CD4-positive, alpha-beta memory T cell (primary cell): Measurements from ENCODE around the gene TENM3. TPM values are rescaled to one million over a fixed set of nuclear protein-coding genes. Genes with fewer than 3 reads are reported as not detected.

Experiments used
- CTCF ChIA-PET: fragments of 350-600 bp; sonication (Branson Sonifier 250); formaldehyde crosslinking; loops from one replicate; lab custom pipeline; 2021; ENCODE audit warnings: inconsistent platforms; ENCODE audit not compliant: partially characterized antibody; lab: Charles Lee
- POLR2A ChIA-PET: fragments of 350-600 bp; sonication (Branson Sonifier 250); formaldehyde crosslinking; loops from one replicate; lab custom pipeline; 2021; ENCODE audit not compliant: partially characterized antibody; lab: Charles Lee
- DNase-seq, 5 donors: peaks; one replicate each; pipeline versions ENCODE4 v3.0.0 to v3.0.0-alpha.2; 2020 to 2022; ENCODE audit warnings: mixed read lengths in 1 of 5
- H3K27ac ChIP-seq: one replicate; pipeline ENCODE4 v1.7.0; 2013; ENCODE audit warnings: low read depth, low read length
- H3K27me3 ChIP-seq: 2 replicates; pipeline ENCODE4 v1.7.0; 2013; ENCODE audit warnings: mild to moderate bottlenecking, low read length, moderate library complexity; ENCODE audit not compliant: insufficient read depth
- H3K36me3 ChIP-seq: 2 replicates; pipeline ENCODE4 v1.7.0; 2013; ENCODE audit warnings: mild to moderate bottlenecking, low read length, moderate library complexity; ENCODE audit not compliant: insufficient read depth
- H3K4me1 ChIP-seq: 2 replicates; pipeline ENCODE4 v1.7.0; 2013; ENCODE audit warnings: mild to moderate bottlenecking, low read length, moderate library complexity; ENCODE audit not compliant: insufficient read depth
- H3K4me3 ChIP-seq, 2 donors: one replicate each; pipeline ENCODE4 v1.7.0; 2013; ENCODE audit warnings: low read length in 2 of 2, mild to moderate bottlenecking in 1 of 2
- H3K9me3 ChIP-seq, 2 donors: one replicate each; pipeline ENCODE4 v1.7.0; 2013; ENCODE audit warnings: low read length in 2 of 2, control low read depth in 1 of 2; ENCODE audit not compliant: control insufficient read depth in 1 of 2
- H3K27ac Mint-ChIP-seq, 7 donors: one replicate each; pipeline ENCODE4 v1.8.0; 2020 to 2021; ENCODE audit warnings: mixed read lengths in 7 of 7, mild to moderate bottlenecking in 6 of 7, inconsistent platforms in 3 of 7, moderate library complexity in 3 of 7
- H3K27me3 Mint-ChIP-seq, 2 donors: one replicate each; pipeline ENCODE4 v1.8.0; 2020 to 2021; ENCODE audit warnings: mixed read lengths in 2 of 2
- H3K36me3 Mint-ChIP-seq, 2 donors: one replicate each; pipeline ENCODE4 v1.8.0; 2020 to 2021; ENCODE audit warnings: mixed read lengths in 2 of 2, inconsistent platforms in 1 of 2, mild to moderate bottlenecking in 1 of 2
- H3K4me1 Mint-ChIP-seq, 4 donors: one replicate each; pipeline ENCODE4 v1.8.0; 2020 to 2021; ENCODE audit warnings: mixed read lengths in 4 of 4, mild to moderate bottlenecking in 1 of 4
- H3K4me3 Mint-ChIP-seq, 8 donors: one replicate each; pipeline ENCODE4 v1.8.0; 2020 to 2021; ENCODE audit warnings: mixed read lengths in 8 of 8, mild to moderate bottlenecking in 7 of 8, moderate library complexity in 6 of 8, inconsistent platforms in 3 of 8
- H3K9me3 Mint-ChIP-seq, 8 donors: one replicate each; pipeline ENCODE4 v1.8.0; 2020 to 2021; ENCODE audit warnings: mixed read lengths in 8 of 8, mild to moderate bottlenecking in 5 of 8, inconsistent platforms in 3 of 8, moderate library complexity in 1 of 8
- intact Hi-C: fragments of 100-400 bp; cut with micrococcal nuclease; formaldehyde crosslinking; loops from one replicate; pipeline ENCODE4 v1.15.1; 2023
- polyA plus RNA-seq, 2 donors: library from polyadenylated mRNA; unstranded; fragments of 300-500 nt; fragmentation: Illumina TruSeq; gene quantifications; one replicate each; pipeline ENCODE4 v1.2.3, GENCODE V29; 2021
- total RNA-seq, 2 experiments: library from RNA; stranded (reverse); gene quantifications; one replicate each; pipeline ENCODE4 v1.2.3, GENCODE V29; 2021

The TENM3 gene
- total and polyA plus RNA-seq, 4 experiments from 2014 or later = not detected

- DNase-seq = no peak
- Histone ChIP-seq H3K9me3 (no peaks in the 10 kb centered on the region), H3K4me3 (no peak overlapping the region), H3K4me1 (no peaks in the 10 kb centered on the region), H3K27me3 (peaks cover 5% of the 10 kb centered on the region), H3K27ac (no peak overlapping the region), H3K36me3 (no peaks in the 10 kb centered on the region)
- Mint-ChIP-seq H3K4me3 (no peak overlapping the region), H3K27ac (no peak overlapping the region), H3K9me3 (peaks cover 0 to 11% (median 3%) of the 10 kb centered on the region in 8 donors), H3K27me3 (peaks cover 6 to 8% of the 10 kb centered on the region in 2 donors), H3K4me1 (no peaks in the 10 kb centered on the region), H3K36me3 (peaks cover 0 to 3% of the 10 kb centered on the region in 2 donors)
- ChIA-PET CTCF (no interaction called here), POLR2A (no interaction called here)
- intact Hi-C loops = no loop called here
Observed at GRCh38 chr4:182848685-182849084, 605.5 kb downstream of the TENM3 start.
